Ureter (tissue), 1 donor: ENCODE data around the gene SYTL2. TPM values are rescaled to one million over a fixed set of nuclear protein-coding genes. Genes with fewer than 3 reads are reported as not detected.

Experiments
- DNase-seq: peaks from one replicate; pipeline ENCODE4 v3.0.0-alpha.2; 2020; ENCODE audit warnings: low spot score
- total RNA-seq: library from RNA; stranded (reverse); gene quantifications from one replicate; pipeline ENCODE4 v1.2.4, GENCODE V29; 2023
- donor health status: DM: yes; HTN: yes; CAD: no.

SYTL2 gene
- total RNA-seq, 1 donor from 2014 or later: 254 TPM

GRCh38 chr11:85732965-85733364, 78.0 kb downstream of the SYTL2 start:
- no peak for DNase-seq

DNA sequence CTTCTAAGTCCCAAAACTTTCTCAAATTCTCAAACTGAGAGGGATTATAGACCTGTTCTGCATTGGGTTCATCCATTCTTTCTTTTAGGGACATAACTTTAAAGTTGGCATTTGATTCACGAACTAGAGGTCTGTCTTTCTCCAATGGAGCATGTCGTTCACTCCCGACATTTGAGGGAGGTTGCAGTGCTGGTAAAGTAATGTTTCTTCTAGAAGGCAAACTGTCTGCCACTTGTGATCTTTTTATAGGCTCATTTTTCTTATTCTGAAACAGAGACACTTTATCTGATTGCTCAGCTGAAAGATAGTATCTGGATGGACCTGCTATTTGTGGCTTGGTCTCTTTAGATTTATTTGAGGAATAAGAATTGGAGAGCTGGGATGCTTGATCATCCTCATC, 84.6 kb downstream of the SYTL2 start:
- no peak for DNase-seq

GRCh38 chr11:85725510-85726258, 85.3 kb downstream of the SYTL2 start:
- DNase-seq: no peak

- DNase-seq: no peak
Measured at GRCh38 chr11:85724748-85725465, 86.0 kb downstream of the SYTL2 start.

DNA sequence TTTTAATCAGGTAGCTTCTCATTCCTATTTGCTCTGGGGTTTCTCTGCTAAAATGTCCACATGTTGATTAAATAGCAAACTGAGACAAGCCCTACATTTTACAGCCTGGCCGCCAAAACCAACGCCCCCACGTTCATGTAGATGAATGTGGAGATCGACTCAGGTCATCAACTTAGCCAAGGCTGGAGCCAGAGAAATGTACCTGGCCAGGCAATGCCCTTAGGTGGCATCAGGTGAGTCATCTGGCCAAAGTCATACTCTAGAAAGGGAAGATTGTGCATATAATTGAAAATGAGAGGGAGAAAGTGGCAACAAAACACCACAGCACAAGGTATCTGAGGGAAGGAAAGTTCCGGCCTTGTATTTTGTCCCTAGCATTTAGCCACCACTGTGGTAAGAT, 87.9 kb downstream of the SYTL2 start:
- DNase-seq: no peak

DNA sequence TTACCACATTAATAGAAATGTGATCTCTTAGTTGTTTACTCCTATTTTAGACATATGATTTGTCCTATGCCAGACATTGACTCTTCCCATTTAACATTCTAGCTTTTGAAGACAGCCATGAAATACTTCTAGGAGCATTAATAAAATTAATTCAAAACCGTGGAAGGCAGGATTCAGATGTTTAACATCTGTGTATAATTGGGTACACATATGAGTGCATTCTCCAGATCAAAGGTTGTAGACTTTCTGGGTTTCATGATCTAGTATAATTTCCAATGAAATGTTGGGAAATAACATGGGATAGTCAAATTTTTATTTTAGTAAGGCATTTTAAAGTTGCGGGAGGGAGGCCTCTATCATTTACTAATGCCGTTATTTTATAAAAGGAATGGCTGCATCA, 89.8 kb downstream of the SYTL2 start:
- no peak for DNase-seq

- no peak for DNase-seq
Measured at GRCh38 chr11:85718991-85719807, 91.7 kb downstream of the SYTL2 start.

DNA sequence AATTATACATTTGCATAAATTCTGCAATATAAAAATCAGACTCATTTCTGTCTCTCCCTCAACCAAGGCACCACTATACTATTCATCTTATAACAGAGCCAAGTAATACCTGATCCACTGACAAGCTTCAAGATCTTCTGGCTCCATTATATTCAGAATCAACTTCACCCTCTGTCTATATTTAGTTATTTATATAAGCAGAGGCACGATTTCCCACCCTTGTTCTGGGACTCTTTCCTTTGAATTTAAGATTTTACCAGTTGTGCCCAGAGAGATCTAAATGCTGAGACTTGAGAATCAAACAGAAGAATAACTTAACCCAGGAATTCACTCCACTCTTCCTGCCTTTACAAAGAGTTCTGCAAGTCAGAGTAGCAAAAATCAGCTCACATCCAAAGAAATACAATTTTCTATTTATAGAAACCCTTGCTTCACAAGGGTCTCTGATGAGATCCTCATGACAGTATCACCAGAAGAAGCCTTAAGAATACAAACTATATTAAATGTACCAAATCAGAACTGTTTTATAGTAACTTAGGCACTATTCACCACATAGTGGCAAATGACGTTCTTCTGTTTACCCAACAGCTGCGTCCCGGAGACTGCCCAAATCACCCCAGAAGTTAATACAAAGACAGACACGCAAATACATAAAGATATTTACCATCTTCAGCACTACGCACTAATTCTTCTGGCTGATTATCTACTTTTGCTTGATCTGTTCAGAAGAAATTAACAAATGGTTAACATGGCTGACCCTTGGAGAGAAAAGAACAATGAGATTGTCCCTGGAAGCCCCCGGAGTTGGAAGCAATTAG, 92.6 kb downstream of the SYTL2 start:
- no peak for DNase-seq

GRCh38 chr11:85717429-85717828, 93.5 kb downstream of the SYTL2 start:
- no peak for DNase-seq

GRCh38 chr11:85712953-85713352, 98.0 kb downstream of the SYTL2 start:
- no peak for DNase-seq

DNA sequence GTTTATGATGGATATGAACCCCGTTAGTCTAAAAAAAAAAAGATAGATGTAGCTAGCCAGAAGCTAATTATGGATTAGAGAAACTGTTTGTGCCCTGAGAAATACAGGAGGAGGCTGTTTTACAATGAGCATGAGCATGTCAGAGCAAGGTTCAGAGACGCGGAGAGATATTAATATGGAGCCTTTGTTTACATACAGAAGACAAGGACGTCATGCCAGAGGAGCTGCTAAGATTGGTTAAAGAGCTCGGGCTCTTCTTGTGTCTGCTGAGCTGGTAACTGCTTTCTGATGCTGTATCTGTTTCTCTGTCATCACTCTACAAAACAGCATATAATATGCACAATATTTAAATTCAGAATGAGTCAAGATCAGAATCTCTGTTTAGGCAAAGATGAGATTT, 100.0 kb downstream of the SYTL2 start:
- no peak for DNase-seq

- no peak for DNase-seq
Measured at GRCh38 chr11:85709941-85710702, 100.8 kb downstream of the SYTL2 start.

DNA sequence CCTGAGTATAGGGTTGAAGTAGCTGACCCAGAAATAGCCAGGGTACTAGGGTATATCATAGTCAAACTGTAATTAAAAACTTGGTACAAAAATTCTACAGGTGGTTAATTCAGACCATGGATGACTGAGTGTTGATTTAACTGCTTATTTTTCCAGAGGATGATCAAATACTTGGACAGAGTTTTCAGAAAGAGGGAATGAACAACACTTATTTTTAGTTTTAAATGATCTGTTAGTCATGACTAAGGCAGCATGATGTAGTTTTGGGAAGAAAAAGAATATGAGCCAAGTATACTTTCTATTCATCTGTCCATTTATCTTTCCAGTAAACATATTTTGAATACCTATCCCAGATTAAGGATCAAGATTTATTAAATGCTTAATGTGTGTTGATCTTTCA, 105.1 kb downstream of the SYTL2 start:
- no peak for DNase-seq

DNA sequence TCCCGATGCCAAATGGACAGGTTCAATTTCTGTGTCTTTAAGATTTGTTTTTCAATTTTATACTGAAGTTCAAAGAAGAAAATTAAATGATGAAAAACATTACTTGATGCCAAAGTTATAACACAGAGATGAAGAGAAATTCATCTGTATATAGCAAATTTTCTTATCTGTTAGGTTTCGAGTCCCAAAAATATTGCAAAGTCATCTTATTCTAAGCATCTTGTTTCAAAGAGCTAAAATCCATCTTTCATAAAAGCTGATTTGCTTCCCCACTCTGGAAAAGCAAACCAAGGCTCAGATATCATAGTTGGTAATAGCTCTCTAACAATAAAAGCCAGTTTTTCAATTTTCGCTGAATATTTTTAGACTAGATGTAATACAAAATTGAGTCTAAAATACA, 106.0 kb downstream of the SYTL2 start:
- DNase-seq: no peak

DNA sequence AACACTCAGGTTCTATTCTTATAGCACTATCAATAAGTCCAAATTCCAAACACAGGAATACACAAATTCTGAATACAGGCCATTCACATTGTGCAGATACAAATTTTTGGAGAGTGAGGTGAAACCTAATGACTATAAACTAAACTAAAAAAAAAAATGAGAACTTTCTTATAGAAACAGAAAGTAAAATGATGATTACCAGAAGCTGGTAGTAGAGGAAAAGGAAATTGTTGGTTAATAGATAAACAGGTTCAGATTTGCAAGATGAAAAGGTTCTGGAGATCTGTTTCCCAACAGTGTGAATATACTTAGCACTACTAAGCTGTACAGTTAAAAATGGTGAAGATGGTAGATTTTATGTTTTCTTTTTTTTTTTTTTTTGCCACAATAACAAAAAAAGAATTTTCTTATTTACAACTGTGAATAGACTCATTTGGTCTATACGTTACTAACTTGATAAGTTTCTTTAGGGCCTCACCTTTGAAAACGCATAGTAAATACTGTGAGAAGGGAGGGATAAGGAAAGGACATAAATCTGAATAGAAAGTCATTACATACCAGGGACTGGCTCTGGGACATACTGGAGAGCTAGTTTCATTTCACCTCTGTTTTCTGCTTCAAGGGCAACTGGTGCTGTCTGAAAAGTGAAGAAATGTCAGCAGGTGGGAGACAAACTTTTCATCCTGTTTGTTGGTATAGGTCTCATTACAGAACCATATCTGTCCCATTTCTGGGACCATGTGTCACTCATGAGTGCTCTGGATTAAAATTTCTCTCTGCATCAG, 110.8 kb downstream of the SYTL2 start:
- no peak for DNase-seq

GRCh38 chr11:85698195-85698594, 112.7 kb downstream of the SYTL2 start:
- DNase-seq: no peak

DNA sequence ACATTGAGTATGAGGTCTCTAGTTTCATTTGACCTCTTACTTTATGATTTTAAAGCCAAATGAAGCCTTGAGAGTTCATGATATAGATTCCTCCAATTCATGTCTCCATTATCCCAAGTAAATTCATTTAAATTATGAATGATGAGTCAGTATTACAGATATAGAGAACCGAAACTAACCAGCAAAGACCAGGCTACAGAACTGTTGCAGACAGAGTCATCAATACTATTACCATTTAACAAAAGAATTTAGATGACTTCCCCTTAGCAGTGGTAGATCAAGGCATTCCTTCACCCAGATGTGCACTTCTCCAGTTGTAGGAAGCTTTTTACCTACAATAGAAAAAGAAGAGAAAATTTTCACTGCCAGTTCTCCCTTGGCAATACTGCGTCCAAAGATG, 113.2 kb downstream of the SYTL2 start:
- DNase-seq: no peak

DNA sequence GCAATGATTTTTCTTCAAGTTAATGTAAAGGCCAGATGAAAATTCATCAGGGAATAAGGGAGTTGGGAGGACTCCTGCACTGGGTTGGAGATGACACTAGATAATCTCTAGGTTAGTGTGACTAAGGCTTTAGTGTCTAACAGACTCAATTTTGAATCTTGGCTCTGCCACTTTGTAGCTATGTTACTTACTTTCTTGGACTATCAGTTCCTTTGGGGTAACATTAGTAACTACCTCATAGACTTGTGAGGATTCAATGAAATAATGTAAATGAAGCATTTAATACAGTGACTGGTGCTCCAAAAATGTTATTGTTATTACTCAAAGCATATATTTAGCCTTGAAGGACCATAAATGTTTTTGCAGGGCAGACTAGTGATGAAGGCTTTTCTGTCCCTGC, 115.4 kb downstream of the SYTL2 start:
- DNase-seq: no peak

GRCh38 chr11:85694385-85694980, 116.5 kb downstream of the SYTL2 start:
- no peak for DNase-seq
